GM21737 (cell line): ENCODE measurements around the gene CENPN.

Source experiments
- ATAC-seq: cut with Tn5 transposase; IDR thresholded peaks from one replicate; pipeline ENCODE4 v1.9.1; 2021; ENCODE audit warnings: mild to moderate bottlenecking, moderate library complexity; ENCODE audit not compliant: unreplicated experiment

CENPN gene

GRCh38 chr16:81029930-81030604 lies 23.1 kb downstream of the CENPN start:
- ATAC-seq: no peak

GRCh38 chr16:81035398-81035974 lies 28.5 kb downstream of the CENPN start, which contains the start of gene ATMIN:
Gene ATMIN (plus strand): TSS chr16:81035842. CDS start chr16:81035871, 29 bp downstream.
- ATAC-seq: peak; percentile 94

- peak; percentile 44 for ATAC-seq
Observed at GRCh38 chr16:81035975-81036750, 29.1 kb downstream of the CENPN start.

- no peak for ATAC-seq
Observed at GRCh38 chr16:81036751-81037350, 29.8 kb downstream of the CENPN start.

- no peak for ATAC-seq
Observed at GRCh38 chr16:81040131-81040530, 33.1 kb downstream of the CENPN start.

GRCh38 chr16:81040842-81041241 lies 33.8 kb downstream of the CENPN start:
- no peak for ATAC-seq

- ATAC-seq: no peak
Observed at GRCh38 chr16:81041696-81042095, 34.7 kb downstream of the CENPN start.

- no peak for ATAC-seq
Observed at GRCh38 chr16:81042821-81043220, 35.8 kb downstream of the CENPN start.

- ATAC-seq: no peak
Observed at GRCh38 chr16:81053761-81054160, 46.7 kb downstream of the CENPN start.

- ATAC-seq: no peak
Observed at GRCh38 chr16:81060576-81061306, 53.7 kb downstream of the CENPN start.

- no peak for ATAC-seq
Observed at GRCh38 chr16:81061307-81061640, 54.3 kb downstream of the CENPN start.

GRCh38 chr16:81061871-81062608 lies 55.0 kb downstream of the CENPN start:
- no peak for ATAC-seq

- no peak for ATAC-seq
Observed at GRCh38 chr16:81066681-81067080, 59.7 kb downstream of the CENPN start.

- no peak for ATAC-seq
Observed at GRCh38 chr16:81067166-81067565, 60.2 kb downstream of the CENPN start.

- ATAC-seq: no peak
Observed at GRCh38 chr16:81069063-81069462, 62.0 kb downstream of the CENPN start.

- no peak for ATAC-seq
Observed at GRCh38 chr16:81070979-81071378, 64.0 kb downstream of the CENPN start.

GRCh38 chr16:81071805-81072204 lies 64.8 kb downstream of the CENPN start:
- no peak for ATAC-seq

GRCh38 chr16:81073560-81074330 lies 66.7 kb downstream of the CENPN start:
- no peak for ATAC-seq

GRCh38 chr16:81076566-81077075 lies 69.6 kb downstream of the CENPN start:
- ATAC-seq: peak; percentile 80
